Neuronal stem cell (in vitro differentiated cells): ENCODE data around the gene ZDHHC23.
A peak's percentile ranks its signal among the peaks of the same experiment; 100 is the strongest.

Source experiments
- DNase-seq: peaks from one replicate; pipeline ENCODE4 v3.0.0-alpha.2; 2013; ENCODE audit warnings: low spot score
- H2AFZ ChIP-seq: one replicate; pipeline ENCODE4 v1.6.1; 2013; ENCODE audit warnings: mild to moderate bottlenecking, low read length, inconsistent platforms
- H2AK5ac ChIP-seq: 2 replicates; pipeline ENCODE4 v1.6.1; 2013; ENCODE audit warnings: low read depth, mild to moderate bottlenecking, inconsistent platforms, low read length, moderate library complexity, mixed read lengths
- H2BK120ac ChIP-seq: 2 replicates; pipeline ENCODE4 v1.6.1; 2013; ENCODE audit warnings: low read depth, mild to moderate bottlenecking, inconsistent platforms, low read length, moderate library complexity, mixed read lengths
- H2BK12ac ChIP-seq: one replicate; pipeline ENCODE4 v1.6.1; 2013; ENCODE audit warnings: low read length, inconsistent platforms
- H2BK15ac ChIP-seq: 2 replicates; pipeline ENCODE4 v1.6.1; 2013; ENCODE audit warnings: mild to moderate bottlenecking, low read length, inconsistent platforms, mixed read lengths
- H2BK5ac ChIP-seq: one replicate; pipeline ENCODE4 v1.6.1; 2013; ENCODE audit warnings: inconsistent platforms, mild to moderate bottlenecking, low read length, moderate library complexity
- H3K14ac ChIP-seq: one replicate; pipeline ENCODE4 v1.6.1; 2013; ENCODE audit warnings: low read length, inconsistent platforms
- H3K18ac ChIP-seq: 2 replicates; pipeline ENCODE4 v1.6.1; 2013; ENCODE audit warnings: low read length, inconsistent platforms
- H3K23ac ChIP-seq: 2 replicates; pipeline ENCODE4 v1.6.1; 2013; ENCODE audit warnings: low read depth, mild to moderate bottlenecking, mixed read lengths, low read length, inconsistent platforms; ENCODE audit not compliant: poor library complexity
- H3K27ac ChIP-seq: replicated peaks from 3 replicates; pipeline ENCODE4 v1.5.1; 2013; ENCODE audit warnings: low read length, inconsistent platforms
- H3K27me3 ChIP-seq, 3 experiments: 2 replicates each; pipeline ENCODE4 v1.6.1; 2013; ENCODE audit warnings: low read length in 3 of 3, mild to moderate bottlenecking in 2 of 3, inconsistent platforms in 1 of 3, low read depth in 1 of 3, mixed read lengths in 1 of 3, moderate library complexity in 1 of 3; ENCODE audit not compliant: control insufficient read depth in 3 of 3, insufficient read depth in 3 of 3
- H3K36me3 ChIP-seq, 2 donors: replicated peaks in 1 of 2; 2 replicates each; pipeline ENCODE4 v1.6.1; 2013; ENCODE audit warnings: low read length in 2 of 2; ENCODE audit not compliant: control insufficient read depth in 2 of 2, insufficient read depth in 2 of 2
- H3K4ac ChIP-seq: 2 replicates; pipeline ENCODE4 v1.6.1; 2013; ENCODE audit warnings: inconsistent platforms, mild to moderate bottlenecking, low read length, moderate library complexity
- H3K4me1 ChIP-seq, 2 donors: 1 replicate in 1 of 2; 2 replicates in 1 of 2; pipeline ENCODE4 v1.6.1; 2013; ENCODE audit warnings: low read length in 2 of 2, low read depth in 1 of 2; ENCODE audit not compliant: control insufficient read depth in 2 of 2, insufficient read depth in 1 of 2
- H3K4me2 ChIP-seq: one replicate; pipeline ENCODE4 v1.6.1; 2013; ENCODE audit warnings: mild to moderate bottlenecking, low read length, inconsistent platforms; ENCODE audit not compliant: insufficient read depth, poor library complexity, severe bottlenecking
- H3K4me3 ChIP-seq, 2 donors: 2 replicates each; pipeline ENCODE4 v1.5.1; 2013; ENCODE audit warnings: low read length in 2 of 2, mild to moderate bottlenecking in 2 of 2, inconsistent platforms in 1 of 2, moderate library complexity in 1 of 2
- H3K79me1 ChIP-seq: one replicate; pipeline ENCODE4 v1.6.1; 2013; ENCODE audit warnings: low read depth, mild to moderate bottlenecking, inconsistent platforms, low read length, moderate library complexity
- H3K9ac ChIP-seq: one replicate; pipeline ENCODE4 v1.6.1; 2013; ENCODE audit warnings: mild to moderate bottlenecking, low read depth, low read length, inconsistent platforms; ENCODE audit not compliant: poor library complexity
- H3K9me3 ChIP-seq, 2 donors: replicated peaks in 1 of 2; 2 replicates each; pipeline versions ENCODE3 to v1.6.1; 2013; ENCODE audit warnings: low read length in 2 of 2, mild to moderate bottlenecking in 2 of 2, inconsistent platforms in 1 of 2, low read depth in 1 of 2, mixed read lengths in 1 of 2, moderate library complexity in 1 of 2; ENCODE audit not compliant: control insufficient read depth in 2 of 2, insufficient read depth in 1 of 2
- H4K8ac ChIP-seq: one replicate; pipeline ENCODE4 v1.6.1; 2013; ENCODE audit warnings: low read depth, mild to moderate bottlenecking, inconsistent platforms, low read length, moderate library complexity
- H4K91ac ChIP-seq: one replicate; pipeline ENCODE4 v1.6.1; 2013; ENCODE audit warnings: low read length, low read depth, mild to moderate bottlenecking, inconsistent platforms; ENCODE audit not compliant: poor library complexity
- WGBS, 2 donors: extraction: QIAGEN DNeasy Blood & Tissue Kit; methylation state at CpG; one replicate each; pipeline ENCODE4 v1.1.7; 2013; ENCODE audit warnings: missing lambda C conversion rate in 2 of 2, mixed read lengths in 1 of 2; ENCODE audit not compliant: insufficient read length in 2 of 2, insufficient replicate concordance in 1 of 2; ENCODE audit errors: extremely low coverage in 2 of 2; 5-methylcytosine and 5-hydroxymethylcytosine counted together

The ZDHHC23 gene

DNA sequence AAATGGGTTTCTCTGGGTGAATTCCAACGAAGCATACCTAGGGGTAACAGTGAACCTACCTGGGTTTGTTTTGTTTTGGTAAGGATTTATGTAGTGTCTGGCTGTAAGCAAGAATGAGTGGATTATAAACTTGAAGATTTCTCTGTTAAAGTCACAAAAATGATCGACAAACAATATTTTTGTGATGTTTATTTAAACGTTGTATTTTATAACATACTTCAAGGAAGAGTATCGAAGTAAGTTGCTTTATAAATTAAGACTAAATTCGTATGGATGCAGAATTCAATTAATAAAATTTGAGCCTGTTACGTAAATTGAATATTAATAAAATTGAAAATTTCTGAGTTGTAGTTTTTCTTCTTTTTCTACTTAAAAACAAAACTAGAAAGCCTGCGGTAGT is 982 bp upstream of the ZDHHC23 start:
- no peak overlapping the region for H3K23ac ChIP-seq
- H2AK5ac ChIP-seq: no peak overlapping the region
- peak overlapping the region in 1 of 2 donors; percentile 55 for H3K4me3 ChIP-seq
- no peak overlapping the region for H3K14ac ChIP-seq
- no peak overlapping the region for H3K27ac ChIP-seq
- H2BK15ac ChIP-seq: no peak overlapping the region
- no peak overlapping the region for H3K4ac ChIP-seq
- WGBS, 2 donors: no CpG with 5 or more reads among the region's 7 CpGs
- DNase-seq: no peak
- no peak overlapping the region for H2BK12ac ChIP-seq
- H3K9me3 ChIP-seq: no peaks in the 10 kb centered on the region
- H2BK5ac ChIP-seq: no peak overlapping the region
- no peaks in the 10 kb centered on the region for H3K36me3 ChIP-seq
- no peak overlapping the region for H3K4me2 ChIP-seq
- H2AFZ ChIP-seq: peak overlapping the region; percentile 91
- no peak overlapping the region for H4K91ac ChIP-seq
- H3K4me1 ChIP-seq: peaks cover 0 to 6% of the 10 kb centered on the region in 2 donors
- no peak overlapping the region for H2BK120ac ChIP-seq
- H3K9ac ChIP-seq: no peak overlapping the region
- H3K79me1 ChIP-seq: no peaks in the 10 kb centered on the region
- peaks cover 0 to 29% (median 17%) of the 10 kb centered on the region in 3 experiments for H3K27me3 ChIP-seq
- no peak overlapping the region for H3K18ac ChIP-seq
- H4K8ac ChIP-seq: no peak overlapping the region

GRCh38 chr3:113948015-113948917 is 453 bp downstream of the ZDHHC23 start:
- H3K4ac ChIP-seq: no peak overlapping the region
- H2BK12ac ChIP-seq: peak overlapping the region; percentile 3
- no peak overlapping the region for H2AK5ac ChIP-seq
- H3K4me3 ChIP-seq: peak overlapping the region; percentile 55 to 86
- H3K27me3 ChIP-seq: peaks cover 0 to 29% (median 17%) of the 10 kb centered on the region in 3 experiments
- peak overlapping the region; percentile 95 for H3K18ac ChIP-seq
- H2BK15ac ChIP-seq: no peak overlapping the region
- H3K14ac ChIP-seq: no peak overlapping the region
- H2AFZ ChIP-seq: peak overlapping the region; percentile 91
- peak; percentile 47 for DNase-seq
- H3K79me1 ChIP-seq: no peaks in the 10 kb centered on the region
- H3K4me1 ChIP-seq: peaks cover 0 to 6% of the 10 kb centered on the region in 2 donors
- no peak overlapping the region for H2BK120ac ChIP-seq
- WGBS, 2 donors: no CpG with 5 or more reads among the region's 65 CpGs
- no peaks in the 10 kb centered on the region for H3K9me3 ChIP-seq
- H4K8ac ChIP-seq: no peak overlapping the region
- H3K23ac ChIP-seq: peak overlapping the region; percentile 20
- H3K27ac ChIP-seq: no peak overlapping the region
- peak overlapping the region; percentile 26 for H2BK5ac ChIP-seq
- peak overlapping the region; percentile 98 for H3K4me2 ChIP-seq
- H3K36me3 ChIP-seq: no peaks in the 10 kb centered on the region
- H3K9ac ChIP-seq: peak overlapping the region; percentile 12
- no peak overlapping the region for H4K91ac ChIP-seq

GRCh38 chr3:113952921-113953320 is 5.1 kb downstream of the ZDHHC23 start:
- no peak overlapping the region for H3K9ac ChIP-seq
- H2AFZ ChIP-seq: no peak overlapping the region
- no peak overlapping the region for H3K23ac ChIP-seq
- no peak for DNase-seq
- H4K91ac ChIP-seq: no peak overlapping the region
- H3K4ac ChIP-seq: no peak overlapping the region
- H3K14ac ChIP-seq: no peak overlapping the region
- no peak overlapping the region for H2BK5ac ChIP-seq
- H2BK12ac ChIP-seq: no peak overlapping the region
- H2AK5ac ChIP-seq: no peak overlapping the region
- H3K27ac ChIP-seq: no peak overlapping the region
- peaks cover 0 to 2% of the 10 kb centered on the region in 2 donors for H3K4me1 ChIP-seq
- peaks cover 0 to 28% (median 13%) of the 10 kb centered on the region in 3 experiments for H3K27me3 ChIP-seq
- H3K36me3 ChIP-seq: no peaks in the 10 kb centered on the region
- H3K4me3 ChIP-seq: no peak overlapping the region
- H3K79me1 ChIP-seq: no peaks in the 10 kb centered on the region
- no peak overlapping the region for H4K8ac ChIP-seq
- H3K18ac ChIP-seq: no peak overlapping the region
- no peaks in the 10 kb centered on the region for H3K9me3 ChIP-seq
- H2BK120ac ChIP-seq: no peak overlapping the region
- H2BK15ac ChIP-seq: no peak overlapping the region
- no peak overlapping the region for H3K4me2 ChIP-seq

- Histone ChIP-seq H3K4me1 (no peaks in the 10 kb centered on the region), H3K4ac (no peak overlapping the region), H2BK15ac (no peak overlapping the region), H3K23ac (no peak overlapping the region), H3K36me3 (no peaks in the 10 kb centered on the region), H3K9ac (no peak overlapping the region), H4K91ac (no peak overlapping the region), H2BK120ac (no peak overlapping the region), H3K27me3 (peaks cover 0 to 21% (median 6%) of the 10 kb centered on the region in 3 experiments), H2AFZ (no peak overlapping the region), H4K8ac (no peak overlapping the region), H2AK5ac (no peak overlapping the region), H3K4me2 (no peak overlapping the region), H2BK5ac (no peak overlapping the region), H3K18ac (no peak overlapping the region), H3K9me3 (no peaks in the 10 kb centered on the region), H3K79me1 (no peaks in the 10 kb centered on the region), H3K4me3 (no peak overlapping the region), H3K14ac (no peak overlapping the region), H2BK12ac (no peak overlapping the region), H3K27ac (no peak overlapping the region)
- no peak for DNase-seq
- WGBS, 2 donors: no CpG with 5 or more reads among the region's 7 CpGs
Observed at GRCh38 chr3:113953677-113954076, 5.9 kb downstream of the ZDHHC23 start.
